ENCODE results near the gene TPK1.

GRCh38 chr7:144796919-144797318 lies 38.9 kb downstream of the TPK1 start:
- TF ChIP-seq CTCF (IDR thresholded peaks at IDR 0.05) (no peak), EZH2 (IDR thresholded peaks at IDR 0.05) (no peak), EZH2phosphoT487 (IDR thresholded peaks at IDR 0.05) (no peak)

Measured in neural progenitor cell (in vitro differentiated cells).